Nephron progenitor cell (in vitro differentiated cells): ENCODE results near the gene SPOUT1.

Experiments
- DNase-seq: peaks from one replicate; pipeline ENCODE4 v3.0.0; 2021
- H3K27ac Mint-ChIP-seq: 2 replicates; pipeline ENCODE4 v1.8.0; 2021; ENCODE audit warnings: mild to moderate bottlenecking, moderate library complexity, mixed read lengths
- H3K27me3 Mint-ChIP-seq: 2 replicates; pipeline ENCODE4 v1.8.0; 2021; ENCODE audit warnings: mild to moderate bottlenecking, low read depth, mixed read lengths; ENCODE audit not compliant: poor library complexity
- H3K36me3 Mint-ChIP-seq: 2 replicates; pipeline ENCODE4 v1.8.0; 2021; ENCODE audit warnings: low read depth, mixed read lengths
- H3K4me1 Mint-ChIP-seq: 2 replicates; pipeline ENCODE4 v1.8.0; 2021; ENCODE audit warnings: mixed read lengths
- H3K4me3 Mint-ChIP-seq: 2 replicates; pipeline ENCODE4 v1.8.0; 2021; ENCODE audit warnings: mild to moderate bottlenecking, moderate library complexity, mixed read lengths
- H3K9me3 Mint-ChIP-seq: 2 replicates; pipeline ENCODE4 v1.8.0; 2021; ENCODE audit warnings: mild to moderate bottlenecking, moderate library complexity, mixed read lengths
- TF ChIP-seq, protein P1 (sequence below): fragments of 200-600 bp; sonication (generic); IDR thresholded peaks from 2 replicates; pipeline ENCODE4 v1.5.0; 2021; ENCODE audit warnings: antibody characterized with exemption

SPOUT1 gene

DNA sequence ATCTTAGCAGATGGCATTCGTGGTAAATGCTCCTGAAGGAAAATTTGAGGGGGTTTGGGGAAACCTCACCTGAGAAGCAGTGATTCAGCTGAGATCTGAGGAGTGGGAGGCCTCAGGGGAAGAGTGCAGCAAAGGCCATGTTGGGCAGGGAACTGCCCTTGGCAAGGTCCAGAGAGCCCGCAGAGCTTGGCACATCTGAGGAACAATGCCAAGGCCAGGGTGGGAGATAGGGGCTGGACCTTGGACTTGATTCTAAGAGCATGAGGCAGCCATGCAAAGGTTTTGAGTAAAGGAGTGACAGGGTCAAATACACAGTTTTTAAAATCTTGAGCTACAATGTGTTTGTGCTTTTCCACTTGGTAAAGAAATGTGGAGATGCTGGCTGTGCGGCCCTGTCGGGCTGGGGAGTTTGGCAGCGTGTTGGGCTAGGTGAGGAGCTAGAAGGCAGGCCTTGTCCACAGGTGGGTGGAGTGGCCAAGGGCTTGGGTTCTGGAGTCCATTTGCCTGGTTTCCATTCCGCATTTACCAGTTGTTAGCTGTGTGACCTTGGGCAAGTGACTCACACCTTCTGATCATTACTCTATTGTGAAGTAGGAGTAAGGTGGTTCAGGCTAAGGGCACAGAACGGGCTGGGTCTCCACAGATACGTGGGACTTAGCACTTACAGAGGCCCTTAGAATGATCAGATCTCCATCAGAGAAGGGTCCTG is 36.5 kb downstream of the SPOUT1 start:
- TF ChIP-seq, protein P1, sequence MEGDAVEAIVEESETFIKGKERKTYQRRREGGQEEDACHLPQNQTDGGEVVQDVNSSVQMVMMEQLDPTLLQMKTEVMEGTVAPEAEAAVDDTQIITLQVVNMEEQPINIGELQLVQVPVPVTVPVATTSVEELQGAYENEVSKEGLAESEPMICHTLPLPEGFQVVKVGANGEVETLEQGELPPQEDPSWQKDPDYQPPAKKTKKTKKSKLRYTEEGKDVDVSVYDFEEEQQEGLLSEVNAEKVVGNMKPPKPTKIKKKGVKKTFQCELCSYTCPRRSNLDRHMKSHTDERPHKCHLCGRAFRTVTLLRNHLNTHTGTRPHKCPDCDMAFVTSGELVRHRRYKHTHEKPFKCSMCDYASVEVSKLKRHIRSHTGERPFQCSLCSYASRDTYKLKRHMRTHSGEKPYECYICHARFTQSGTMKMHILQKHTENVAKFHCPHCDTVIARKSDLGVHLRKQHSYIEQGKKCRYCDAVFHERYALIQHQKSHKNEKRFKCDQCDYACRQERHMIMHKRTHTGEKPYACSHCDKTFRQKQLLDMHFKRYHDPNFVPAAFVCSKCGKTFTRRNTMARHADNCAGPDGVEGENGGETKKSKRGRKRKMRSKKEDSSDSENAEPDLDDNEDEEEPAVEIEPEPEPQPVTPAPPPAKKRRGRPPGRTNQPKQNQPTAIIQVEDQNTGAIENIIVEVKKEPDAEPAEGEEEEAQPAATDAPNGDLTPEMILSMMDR, result no peak
- Mint-ChIP-seq H3K27ac (no peak overlapping the region), H3K27me3 (no peaks in the 10 kb centered on the region), H3K4me1 (peaks cover 8% of the 10 kb centered on the region), H3K36me3 (peaks cover 27% of the 10 kb centered on the region), H3K9me3 (no peaks in the 10 kb centered on the region), H3K4me3 (no peak overlapping the region)
- no peak for DNase-seq

DNA sequence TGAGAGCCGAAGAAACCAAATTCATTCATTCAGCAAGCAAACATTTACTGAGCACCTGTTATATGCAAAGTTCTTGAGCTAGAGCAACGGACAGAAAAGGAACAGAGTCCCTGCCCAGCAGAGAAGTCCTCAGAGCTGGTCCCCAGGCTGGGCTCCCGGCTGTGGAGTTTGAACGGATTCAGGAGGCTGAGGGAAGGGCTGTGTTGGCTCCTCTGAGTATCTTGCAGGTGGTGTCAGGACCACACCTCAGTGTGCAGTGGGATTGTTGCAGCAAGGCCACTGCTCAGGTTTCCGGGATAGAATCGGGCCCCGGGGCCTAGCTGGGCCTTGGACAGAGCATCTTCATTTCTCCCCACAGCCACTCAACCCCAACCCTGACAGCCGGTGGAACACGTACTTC is 37.5 kb downstream of the SPOUT1 start:
- no peaks in the 10 kb centered on the region for H3K9me3 Mint-ChIP-seq
- no peak overlapping the region for H3K4me3 Mint-ChIP-seq
- peaks cover 21% of the 10 kb centered on the region for H3K36me3 Mint-ChIP-seq
- H3K4me1 Mint-ChIP-seq, result peaks cover 16% of the 10 kb centered on the region
- DNase-seq, result no peak
- H3K27ac Mint-ChIP-seq, result no peak overlapping the region
- H3K27me3 Mint-ChIP-seq, result no peaks in the 10 kb centered on the region
- TF ChIP-seq, protein P1, result no peak

DNA sequence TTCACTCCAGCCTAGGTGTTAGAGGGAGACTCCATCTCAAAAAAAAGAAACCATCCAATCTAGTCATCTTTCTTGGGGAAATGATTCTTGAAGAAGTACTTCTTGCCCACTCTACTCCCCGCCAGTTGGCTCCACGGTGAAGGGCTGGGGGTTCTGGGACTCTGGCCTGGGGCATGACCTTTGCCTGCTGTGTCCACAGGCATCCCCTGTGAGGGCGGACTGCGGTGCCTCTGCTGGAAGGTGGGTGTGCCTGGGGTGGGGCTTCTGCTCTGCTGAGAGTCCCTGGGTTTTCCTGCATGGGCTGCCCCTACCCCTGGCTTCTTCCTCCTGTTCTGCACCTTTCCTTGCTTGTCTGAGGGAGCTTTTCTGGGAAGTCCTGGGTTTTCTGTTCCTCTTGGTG is 39.1 kb downstream of the SPOUT1 start:
- peaks cover 4% of the 10 kb centered on the region for H3K27me3 Mint-ChIP-seq
- H3K27ac Mint-ChIP-seq, result no peak overlapping the region
- H3K9me3 Mint-ChIP-seq, result peaks cover 5% of the 10 kb centered on the region
- DNase-seq, result no peak
- H3K4me1 Mint-ChIP-seq, result peaks cover 16% of the 10 kb centered on the region
- TF ChIP-seq, protein P1, result no peak
- H3K36me3 Mint-ChIP-seq, result peaks cover 19% of the 10 kb centered on the region
- no peak overlapping the region for H3K4me3 Mint-ChIP-seq

DNA sequence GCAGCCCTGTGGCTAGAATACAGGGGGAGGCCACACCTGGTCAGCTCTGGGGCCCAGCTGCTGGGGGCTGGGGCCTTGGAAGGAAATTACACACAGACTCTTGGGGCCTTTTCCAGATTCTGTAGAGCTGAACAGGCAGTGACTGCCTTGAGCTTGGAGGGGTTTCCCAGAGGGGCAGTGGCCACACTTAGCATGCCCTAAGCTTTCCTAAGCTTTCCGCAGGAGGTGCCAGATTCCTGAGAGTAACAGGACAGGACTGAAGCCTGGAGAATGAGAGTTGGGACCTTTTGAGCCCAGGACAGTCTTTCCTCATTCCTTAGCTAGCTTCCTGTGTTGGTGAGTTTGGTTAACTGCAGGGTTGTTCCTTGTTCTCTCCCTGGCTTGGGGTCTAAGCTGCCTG is 41.1 kb downstream of the SPOUT1 start:
- H3K4me1 Mint-ChIP-seq, result peaks cover 16% of the 10 kb centered on the region
- peaks cover 4% of the 10 kb centered on the region for H3K27me3 Mint-ChIP-seq
- peak overlapping the region; percentile 98 for H3K4me3 Mint-ChIP-seq
- peaks cover 13% of the 10 kb centered on the region for H3K36me3 Mint-ChIP-seq
- DNase-seq, result no peak
- peak overlapping the region; percentile 59 for H3K27ac Mint-ChIP-seq
- H3K9me3 Mint-ChIP-seq, result peaks cover 8% of the 10 kb centered on the region
- TF ChIP-seq, protein P1, result no peak

DNA sequence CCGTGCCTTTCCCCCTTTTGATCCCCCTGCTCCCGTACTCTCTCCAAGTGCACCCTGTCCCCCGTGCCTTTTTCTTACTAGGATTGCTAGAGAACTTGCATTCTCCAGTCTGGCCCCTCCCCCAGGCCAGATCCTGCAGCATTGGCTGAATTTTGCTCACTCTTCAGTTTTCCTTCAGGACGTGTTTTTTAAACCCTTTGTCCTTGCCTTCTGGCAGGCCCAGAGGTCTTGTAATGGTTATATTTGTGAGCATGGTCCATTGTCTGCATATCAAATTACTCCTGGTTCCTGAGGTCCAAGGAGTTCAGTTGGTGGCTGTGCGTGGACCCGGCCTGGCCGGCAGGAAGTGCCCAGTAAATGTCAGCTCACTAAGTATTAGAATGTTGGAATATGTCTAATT is 41.9 kb downstream of the SPOUT1 start:
- Mint-ChIP-seq H3K9me3 (peaks cover 12% of the 10 kb centered on the region), H3K4me1 (peaks cover 16% of the 10 kb centered on the region), H3K36me3 (peaks cover 6% of the 10 kb centered on the region), H3K27ac (peak overlapping the region; percentile 59), H3K27me3 (peaks cover 4% of the 10 kb centered on the region), H3K4me3 (peak overlapping the region; percentile 98)
- TF ChIP-seq, protein P1, result no peak
- DNase-seq, result peak; percentile 41
